GM18909 (cell line): ENCODE measurements around the gene TNF.

Experiments
- ATAC-seq: cut with Tn5 transposase; IDR thresholded peaks from one replicate; pipeline ENCODE4 v1.9.1; 2021; ENCODE audit warnings: mild to moderate bottlenecking; ENCODE audit not compliant: unreplicated experiment, poor library complexity

The TNF gene

GRCh38 chr6:31575335-31575901 is at the start of gene TNF:
TSS of gene TNF (plus strand) at chr6:31575565. CDS start at chr6:31575742, 177 bp downstream.
- ATAC-seq: no peak

- no peak for ATAC-seq
Measured at GRCh38 chr6:31525932-31526591, 49.3 kb upstream of the TNF start.

GRCh38 chr6:31528307-31528777 is 47.0 kb upstream of the TNF start:
- no peak for ATAC-seq

- no peak for ATAC-seq
Measured at GRCh38 chr6:31528821-31529328, 46.5 kb upstream of the TNF start, which contains the start of gene MCCD1. TSS of gene MCCD1 (plus strand) at chr6:31528962. CDS start at chr6:31529015, 53 bp downstream.

- ATAC-seq: no peak
Measured at GRCh38 chr6:31529329-31530150, 45.8 kb upstream of the TNF start.

- no peak for ATAC-seq
Measured at GRCh38 chr6:31530659-31531058, 44.7 kb upstream of the TNF start.

GRCh38 chr6:31531162-31531561 is 44.2 kb upstream of the TNF start:
- ATAC-seq: no peak

GRCh38 chr6:31531771-31532643 is 43.4 kb upstream of the TNF start:
- no peak for ATAC-seq

GRCh38 chr6:31532644-31533454 is 42.5 kb upstream of the TNF start:
- no peak for ATAC-seq

- ATAC-seq: no peak
Measured at GRCh38 chr6:31533455-31533841, 41.9 kb upstream of the TNF start.

- ATAC-seq: no peak
Measured at GRCh38 chr6:31534011-31534410, 41.4 kb upstream of the TNF start.

- ATAC-seq: no peak
Measured at GRCh38 chr6:31534521-31535040, 40.8 kb upstream of the TNF start.

GRCh38 chr6:31535538-31536324 is 39.6 kb upstream of the TNF start:
- no peak for ATAC-seq

GRCh38 chr6:31538805-31539400 is 36.5 kb upstream of the TNF start:
- no peak for ATAC-seq

- no peak for ATAC-seq
Measured at GRCh38 chr6:31540640-31541039, 34.7 kb upstream of the TNF start.

- no peak for ATAC-seq
Measured at GRCh38 chr6:31541059-31541657, 34.2 kb upstream of the TNF start.
